HepG2 (cell line): ENCODE data around the gene NRDE2. TPM values are rescaled to one million over a fixed set of nuclear protein-coding genes. Genes with fewer than 3 reads are reported as not detected.

Experiments used
- CBFB ChIP-seq: sonication (generic); formaldehyde crosslinking; IDR thresholded peaks from 2 replicates; pipeline ENCODE4 v1.4.0; 2020; ENCODE audit warnings: missing genetic modification reagents
- CREM ChIP-seq, 2 experiments: sonication (generic) in 1 of 2; formaldehyde crosslinking in 1 of 2; IDR thresholded peaks; 2 replicates each; pipeline versions ENCODE4 v1.4.0 to v1.6.1; 2016 to 2020; ENCODE audit warnings: antibody characterized with exemption in 1 of 2, mild to moderate bottlenecking in 1 of 2, missing genetic modification reagents in 1 of 2
- GTF2F1 ChIP-seq: fragments of 150-350 bp; IDR thresholded peaks from 2 replicates; pipeline ENCODE4 v1.6.1; 2014; ENCODE audit warnings: low read length
- JARID2 ChIP-seq: sonication (generic); formaldehyde crosslinking; IDR thresholded peaks from 2 replicates; pipeline ENCODE4 v1.8.1; 2023; ENCODE audit warnings: missing genetic modification reagents, inconsistent platforms; ENCODE audit not compliant: insufficient replicate concordance
- KDM6A ChIP-seq: IDR thresholded peaks from 2 replicates; pipeline ENCODE4 v1.6.1; 2016; ENCODE audit warnings: low read depth
- MBD4 ChIP-seq: IDR thresholded peaks from 2 replicates; pipeline ENCODE4 v1.6.1; 2012; ENCODE audit warnings: low read length, inconsistent platforms, borderline replicate concordance
- MIER2 ChIP-seq: IDR thresholded peaks from 2 replicates; pipeline ENCODE4 v1.6.1; 2016; ENCODE audit warnings: missing biosample characterization, missing genetic modification reagents
- U2AF2 ChIP-seq: fragments of 200-400 bp; formaldehyde crosslinking; IDR thresholded peaks from 2 replicates; pipeline ENCODE4 v1.6.1; 2017; ENCODE audit warnings: low read depth, mild to moderate bottlenecking, low read length
- ZBTB34 ChIP-seq: sonication (generic); formaldehyde crosslinking; IDR thresholded peaks from 2 replicates; pipeline ENCODE4 v1.8.0; 2022; ENCODE audit warnings: mild to moderate bottlenecking, missing genetic modification reagents
- ZNF274 ChIP-seq: sonication (generic); formaldehyde crosslinking; IDR thresholded peaks from 2 replicates; pipeline ENCODE4 v1.5.1; 2020; ENCODE audit warnings: mild to moderate bottlenecking, missing genetic modification reagents
- ZNF337 ChIP-seq: sonication (generic); formaldehyde crosslinking; IDR thresholded peaks from 2 replicates; pipeline ENCODE4 v1.5.1; 2020; ENCODE audit warnings: missing genetic modification reagents, low read depth, mild to moderate bottlenecking, borderline replicate concordance
- ZNF546 ChIP-seq: sonication (generic); formaldehyde crosslinking; conservative IDR thresholded peaks from 2 replicates; pipeline ENCODE4 v1.8.1; 2023; ENCODE audit warnings: mild to moderate bottlenecking, missing genetic modification reagents
- ZNF577 ChIP-seq: sonication (generic); formaldehyde crosslinking; IDR thresholded peaks from 2 replicates; pipeline ENCODE4 v1.4.0; 2020; ENCODE audit warnings: mild to moderate bottlenecking, low read depth, missing genetic modification reagents, borderline replicate concordance
- ZSCAN29 ChIP-seq: sonication (generic); formaldehyde crosslinking; conservative IDR thresholded peaks from 2 replicates; pipeline ENCODE4 v1.4.0; 2020; ENCODE audit warnings: mild to moderate bottlenecking, missing genetic modification reagents
- ZSCAN9 ChIP-seq: IDR thresholded peaks from 2 replicates; pipeline ENCODE4 v1.6.1; 2016; ENCODE audit warnings: borderline replicate concordance
- polyA plus RNA-seq, 8 experiments: library from polyadenylated mRNA; depleted of rRNA in 3 of 8; stranded (reverse) in 7 of 8; unstranded in 1 of 8; fragments of >200 nt; fragmentation: Illumina TruSeq in 4 of 8; extraction: Trizol in 4 of 8; gene quantifications; 2 replicates each; pipeline versions ENCODE4 v1.2.1 to v1.2.3, GENCODE V29; 2011 to 2016; ENCODE audit warnings: low read depth in 4 of 8, missing spikeins in 1 of 8, mixed read lengths in 1 of 8; ENCODE audit not compliant: insufficient read depth in 1 of 8
- total RNA-seq, 5 experiments: library from RNA; depleted of rRNA; stranded (reverse); fragments of >200 nt; fragmentation: Illumina TruSeq; extraction: Trizol; gene quantifications; 2 replicates each; pipeline ENCODE4 v1.2.3, GENCODE V29; 2016; ENCODE audit warnings: low read depth in 1 of 5
- TF ChIP-seq, protein P1 (sequence below): sonication (generic); formaldehyde crosslinking; IDR thresholded peaks from 2 replicates; pipeline ENCODE4 v1.4.0; 2020; ENCODE audit warnings: missing genetic modification reagents
- TF ChIP-seq, protein P2 (sequence below): sonication (generic); formaldehyde crosslinking; IDR thresholded peaks from 2 replicates; pipeline ENCODE4 v1.8.0; 2022; ENCODE audit warnings: missing genetic modification reagents, low read depth, mild to moderate bottlenecking, borderline replicate concordance
- TF ChIP-seq, protein P3 (sequence below): sonication (generic); formaldehyde crosslinking; IDR thresholded peaks from 2 replicates; pipeline ENCODE4 v1.5.0; 2020; ENCODE audit warnings: mild to moderate bottlenecking, missing genetic modification reagents

Gene NRDE2
- total and polyA plus RNA-seq, 2 of the 13 experiments (the other 11 are each of a cell fraction or from before 2014, with no cell fraction given) = 5.6 to 12.5 TPM

DNA sequence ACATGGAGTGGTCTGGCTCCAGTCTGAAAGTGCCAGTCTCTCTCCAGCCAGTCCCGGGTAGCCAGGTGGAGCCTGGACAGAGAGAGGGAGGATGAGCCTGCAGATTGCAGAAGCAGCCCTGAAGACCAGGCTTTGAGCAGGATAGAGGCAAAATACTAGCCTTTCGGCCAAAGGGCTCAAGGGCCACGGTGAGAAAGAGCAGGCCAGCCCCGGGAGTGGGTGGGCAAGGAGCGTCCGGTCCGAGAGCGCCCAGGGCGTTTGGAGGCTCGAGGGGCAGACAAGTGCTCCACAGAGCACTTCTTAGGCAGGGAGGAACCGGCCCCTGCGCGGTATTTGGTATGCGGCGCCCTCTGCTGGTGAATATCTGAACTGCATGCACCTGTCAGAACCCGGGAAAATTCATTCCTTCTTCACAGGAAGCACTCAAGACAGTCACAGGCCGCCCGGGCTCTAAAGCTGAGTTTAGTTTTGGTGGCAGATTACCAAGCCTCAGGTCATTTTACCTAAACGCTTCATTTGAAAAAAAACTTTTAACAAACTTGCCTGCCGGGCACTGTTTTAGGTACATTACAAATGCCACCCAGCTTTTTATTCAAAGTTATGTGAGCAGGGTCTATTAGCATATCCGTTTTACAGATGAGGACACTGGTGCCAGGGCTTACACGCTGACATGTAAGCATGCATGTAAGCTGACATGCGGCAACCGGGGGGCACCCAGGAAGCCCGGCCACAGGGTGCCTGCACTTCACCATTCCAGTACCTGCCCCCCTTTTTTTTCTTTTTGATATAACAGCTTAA is 96.4 kb downstream of the NRDE2 start (continued):
- no peak for TF ChIP-seq CREM (IDR thresholded peaks at IDR 0.05)
- TF ChIP-seq CREM (CRISPR knock-in tag; IDR thresholded peaks at IDR 0.05) = no peak
- TF ChIP-seq U2AF2 = no peak
- TF ChIP-seq ZNF577 (CRISPR knock-in tag) = no peak
- no peak for TF ChIP-seq JARID2 (CRISPR knock-in tag)
- no peak for TF ChIP-seq MIER2 (CRISPR knock-in tag)
- TF ChIP-seq GTF2F1 = no peak
- TF ChIP-seq ZSCAN29 (CRISPR knock-in tag) = no peak
- no peak for TF ChIP-seq ZBTB34 (CRISPR knock-in tag)
- TF ChIP-seq ZNF337 (CRISPR knock-in tag) = no peak
- TF ChIP-seq MBD4 = no peak
- no peak for TF ChIP-seq ZNF546 (CRISPR knock-in tag)
- TF ChIP-seq KDM6A (CRISPR knock-in tag) = no peak
- no peak for TF ChIP-seq ZNF274 (CRISPR knock-in tag)
- TF ChIP-seq ZSCAN9 (CRISPR knock-in tag) = no peak
- TF ChIP-seq, protein P1, sequence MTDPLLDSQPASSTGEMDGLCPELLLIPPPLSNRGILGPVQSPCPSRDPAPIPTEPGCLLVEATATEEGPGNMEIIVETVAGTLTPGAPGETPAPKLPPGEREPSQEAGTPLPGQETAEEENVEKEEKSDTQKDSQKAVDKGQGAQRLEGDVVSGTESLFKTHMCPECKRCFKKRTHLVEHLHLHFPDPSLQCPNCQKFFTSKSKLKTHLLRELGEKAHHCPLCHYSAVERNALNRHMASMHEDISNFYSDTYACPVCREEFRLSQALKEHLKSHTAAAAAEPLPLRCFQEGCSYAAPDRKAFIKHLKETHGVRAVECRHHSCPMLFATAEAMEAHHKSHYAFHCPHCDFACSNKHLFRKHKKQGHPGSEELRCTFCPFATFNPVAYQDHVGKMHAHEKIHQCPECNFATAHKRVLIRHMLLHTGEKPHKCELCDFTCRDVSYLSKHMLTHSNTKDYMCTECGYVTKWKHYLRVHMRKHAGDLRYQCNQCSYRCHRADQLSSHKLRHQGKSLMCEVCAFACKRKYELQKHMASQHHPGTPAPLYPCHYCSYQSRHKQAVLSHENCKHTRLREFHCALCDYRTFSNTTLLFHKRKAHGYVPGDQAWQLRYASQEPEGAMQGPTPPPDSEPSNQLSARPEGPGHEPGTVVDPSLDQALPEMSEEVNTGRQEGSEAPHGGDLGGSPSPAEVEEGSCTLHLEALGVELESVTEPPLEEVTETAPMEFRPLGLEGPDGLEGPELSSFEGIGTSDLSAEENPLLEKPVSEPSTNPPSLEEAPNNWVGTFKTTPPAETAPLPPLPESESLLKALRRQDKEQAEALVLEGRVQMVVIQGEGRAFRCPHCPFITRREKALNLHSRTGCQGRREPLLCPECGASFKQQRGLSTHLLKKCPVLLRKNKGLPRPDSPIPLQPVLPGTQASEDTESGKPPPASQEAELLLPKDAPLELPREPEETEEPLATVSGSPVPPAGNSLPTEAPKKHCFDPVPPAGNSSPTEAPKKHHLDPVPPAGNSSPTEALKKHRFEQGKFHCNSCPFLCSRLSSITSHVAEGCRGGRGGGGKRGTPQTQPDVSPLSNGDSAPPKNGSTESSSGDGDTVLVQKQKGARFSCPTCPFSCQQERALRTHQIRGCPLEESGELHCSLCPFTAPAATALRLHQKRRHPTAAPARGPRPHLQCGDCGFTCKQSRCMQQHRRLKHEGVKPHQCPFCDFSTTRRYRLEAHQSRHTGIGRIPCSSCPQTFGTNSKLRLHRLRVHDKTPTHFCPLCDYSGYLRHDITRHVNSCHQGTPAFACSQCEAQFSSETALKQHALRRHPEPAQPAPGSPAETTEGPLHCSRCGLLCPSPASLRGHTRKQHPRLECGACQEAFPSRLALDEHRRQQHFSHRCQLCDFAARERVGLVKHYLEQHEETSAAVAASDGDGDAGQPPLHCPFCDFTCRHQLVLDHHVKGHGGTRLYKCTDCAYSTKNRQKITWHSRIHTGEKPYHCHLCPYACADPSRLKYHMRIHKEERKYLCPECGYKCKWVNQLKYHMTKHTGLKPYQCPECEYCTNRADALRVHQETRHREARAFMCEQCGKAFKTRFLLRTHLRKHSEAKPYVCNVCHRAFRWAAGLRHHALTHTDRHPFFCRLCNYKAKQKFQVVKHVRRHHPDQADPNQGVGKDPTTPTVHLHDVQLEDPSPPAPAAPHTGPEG (CRISPR knock-in tag) = no peak
- TF ChIP-seq CBFB (CRISPR knock-in tag) = no peak
- TF ChIP-seq, protein P2, sequence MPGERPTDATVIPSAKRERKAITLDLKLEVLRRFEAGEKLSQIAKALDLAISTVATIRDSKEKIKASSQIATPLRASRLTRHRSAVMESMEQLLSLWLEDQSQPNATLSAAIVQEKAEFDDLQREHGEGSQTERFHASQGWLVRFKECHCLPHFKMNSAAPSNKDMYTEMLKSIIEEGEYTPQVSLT (CRISPR knock-in tag) = no peak
- TF ChIP-seq, protein P3, sequence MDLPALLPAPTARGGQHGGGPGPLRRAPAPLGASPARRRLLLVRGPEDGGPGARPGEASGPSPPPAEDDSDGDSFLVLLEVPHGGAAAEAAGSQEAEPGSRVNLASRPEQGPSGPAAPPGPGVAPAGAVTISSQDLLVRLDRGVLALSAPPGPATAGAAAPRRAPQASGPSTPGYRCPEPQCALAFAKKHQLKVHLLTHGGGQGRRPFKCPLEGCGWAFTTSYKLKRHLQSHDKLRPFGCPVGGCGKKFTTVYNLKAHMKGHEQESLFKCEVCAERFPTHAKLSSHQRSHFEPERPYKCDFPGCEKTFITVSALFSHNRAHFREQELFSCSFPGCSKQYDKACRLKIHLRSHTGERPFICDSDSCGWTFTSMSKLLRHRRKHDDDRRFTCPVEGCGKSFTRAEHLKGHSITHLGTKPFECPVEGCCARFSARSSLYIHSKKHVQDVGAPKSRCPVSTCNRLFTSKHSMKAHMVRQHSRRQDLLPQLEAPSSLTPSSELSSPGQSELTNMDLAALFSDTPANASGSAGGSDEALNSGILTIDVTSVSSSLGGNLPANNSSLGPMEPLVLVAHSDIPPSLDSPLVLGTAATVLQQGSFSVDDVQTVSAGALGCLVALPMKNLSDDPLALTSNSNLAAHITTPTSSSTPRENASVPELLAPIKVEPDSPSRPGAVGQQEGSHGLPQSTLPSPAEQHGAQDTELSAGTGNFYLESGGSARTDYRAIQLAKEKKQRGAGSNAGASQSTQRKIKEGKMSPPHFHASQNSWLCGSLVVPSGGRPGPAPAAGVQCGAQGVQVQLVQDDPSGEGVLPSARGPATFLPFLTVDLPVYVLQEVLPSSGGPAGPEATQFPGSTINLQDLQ (CRISPR knock-in tag) = no peak
